Immature natural killer cell (primary cell): ENCODE data around the gene KIF14. TPM values are rescaled to one million over a fixed set of nuclear protein-coding genes. Genes with fewer than 3 reads are reported as not detected.

ENCODE experiments used
- DNase-seq, 3 donors: peaks; one replicate each; pipeline ENCODE4 v3.0.0; 2022; ENCODE audit warnings: mixed read lengths in 1 of 3
- H3K27ac Mint-ChIP-seq, 6 donors: one replicate each; pipeline ENCODE4 v1.8.0; 2020; ENCODE audit warnings: mixed read lengths in 6 of 6, mild to moderate bottlenecking in 5 of 6, inconsistent platforms in 4 of 6, moderate library complexity in 3 of 6
- H3K27me3 Mint-ChIP-seq, 3 donors: one replicate each; pipeline ENCODE4 v1.8.0; 2020 to 2021; ENCODE audit warnings: low read depth in 3 of 3, mild to moderate bottlenecking in 3 of 3, mixed read lengths in 3 of 3, moderate library complexity in 3 of 3, inconsistent platforms in 1 of 3
- H3K36me3 Mint-ChIP-seq, 3 donors: one replicate each; pipeline ENCODE4 v1.8.0; 2020; ENCODE audit warnings: mixed read lengths in 3 of 3, inconsistent platforms in 2 of 3, mild to moderate bottlenecking in 2 of 3
- H3K4me1 Mint-ChIP-seq, 2 donors: one replicate each; pipeline ENCODE4 v1.8.0; 2020; ENCODE audit warnings: inconsistent platforms in 2 of 2, mild to moderate bottlenecking in 2 of 2, mixed read lengths in 2 of 2, moderate library complexity in 1 of 2
- H3K4me3 Mint-ChIP-seq, 5 donors: one replicate each; pipeline ENCODE4 v1.8.0; 2020; ENCODE audit warnings: mild to moderate bottlenecking in 5 of 5, mixed read lengths in 5 of 5, inconsistent platforms in 3 of 5, moderate library complexity in 3 of 5
- H3K9me3 Mint-ChIP-seq, 6 donors: one replicate each; pipeline ENCODE4 v1.8.0; 2020; ENCODE audit warnings: mild to moderate bottlenecking in 6 of 6, mixed read lengths in 6 of 6, inconsistent platforms in 4 of 6, moderate library complexity in 3 of 6
- polyA plus RNA-seq, 3 donors: library from polyadenylated mRNA; unstranded; fragments of 300-500 nt; fragmentation: Illumina TruSeq; gene quantifications; one replicate each; pipeline ENCODE4 v1.2.3, GENCODE V29; 2021

The KIF14 gene
- polyA plus RNA-seq, 3 donors from 2014 or later = 0.02 to 0.16 TPM; not detected in 1

DNA sequence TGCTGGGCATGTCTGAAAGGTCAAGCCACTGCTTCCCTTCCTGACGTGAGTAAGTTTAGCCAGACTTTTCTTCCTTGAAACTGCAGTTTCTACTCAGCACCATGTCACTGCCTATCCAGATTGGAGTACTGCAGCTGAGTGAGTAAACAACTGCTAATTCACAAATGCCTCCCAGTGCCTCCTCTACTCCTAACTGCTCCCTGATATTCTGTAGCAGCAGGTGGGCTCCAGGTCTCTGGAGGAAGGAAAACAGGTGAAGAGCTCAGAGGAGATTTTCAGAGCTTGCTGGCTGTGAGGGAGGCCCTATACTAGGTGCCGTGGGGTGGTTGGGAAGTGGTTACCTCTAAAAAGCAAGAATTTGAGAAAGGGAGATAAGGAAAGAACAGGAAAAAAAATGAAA is 96.5 kb downstream of the KIF14 start:
- Mint-ChIP-seq H3K27ac (no peak overlapping the region), H3K9me3 (no peaks in the 10 kb centered on the region), H3K36me3 (no peaks in the 10 kb centered on the region), H3K4me1 (no peaks in the 10 kb centered on the region), H3K27me3 (peaks cover 2 to 7% (median 4%) of the 10 kb centered on the region in 3 donors), H3K4me3 (no peak overlapping the region)
- no peak for DNase-seq

GRCh38 chr1:200520735-200521134 is 99.8 kb downstream of the KIF14 start:
- H3K4me1 Mint-ChIP-seq = no peaks in the 10 kb centered on the region
- H3K9me3 Mint-ChIP-seq = no peaks in the 10 kb centered on the region
- H3K27ac Mint-ChIP-seq = no peak overlapping the region
- H3K27me3 Mint-ChIP-seq = peaks cover 0 to 7% (median 6%) of the 10 kb centered on the region in 3 donors
- no peaks in the 10 kb centered on the region for H3K36me3 Mint-ChIP-seq
- H3K4me3 Mint-ChIP-seq = no peak overlapping the region
- DNase-seq = no peak

DNA sequence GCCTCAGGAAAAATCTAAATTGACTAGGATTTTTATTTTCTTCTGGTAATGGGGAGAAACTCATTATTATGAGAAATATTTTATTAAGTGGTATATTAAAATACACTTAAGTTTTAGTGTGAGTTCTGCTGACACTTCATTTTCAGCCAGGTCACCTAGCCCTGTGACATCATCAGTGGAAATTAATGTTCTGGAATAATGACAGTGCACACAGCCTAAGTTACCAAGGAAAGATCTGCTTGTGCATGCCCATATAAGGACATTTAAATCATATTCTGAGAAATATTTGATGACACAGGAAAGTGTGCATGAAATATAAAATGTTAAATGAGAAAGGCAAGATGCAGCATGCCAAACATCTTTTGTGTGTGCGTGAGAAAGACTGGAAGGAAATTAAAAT is 102.0 kb downstream of the KIF14 start:
- Mint-ChIP-seq H3K4me3 (no peak overlapping the region), H3K27ac (no peak overlapping the region), H3K27me3 (peaks cover 5 to 12% (median 6%) of the 10 kb centered on the region in 3 donors), H3K36me3 (no peaks in the 10 kb centered on the region), H3K9me3 (no peaks in the 10 kb centered on the region), H3K4me1 (no peaks in the 10 kb centered on the region)
- no peak for DNase-seq

GRCh38 chr1:200512191-200512590 is 108.4 kb downstream of the KIF14 start:
- Mint-ChIP-seq H3K27ac (no peak overlapping the region), H3K27me3 (peaks cover 0 to 16% (median 5%) of the 10 kb centered on the region in 3 donors), H3K36me3 (no peaks in the 10 kb centered on the region)

GRCh38 chr1:200510228-200510623 is 110.3 kb downstream of the KIF14 start:
- no peaks in the 10 kb centered on the region for H3K9me3 Mint-ChIP-seq

More at GRCh38 chr1:200512191-200512590, 108.4 kb downstream of the KIF14 start:
- Mint-ChIP-seq H3K4me1 (no peaks in the 10 kb centered on the region), H3K4me3 (no peak overlapping the region), H3K9me3 (no peaks in the 10 kb centered on the region)
- DNase-seq = no peak

DNA sequence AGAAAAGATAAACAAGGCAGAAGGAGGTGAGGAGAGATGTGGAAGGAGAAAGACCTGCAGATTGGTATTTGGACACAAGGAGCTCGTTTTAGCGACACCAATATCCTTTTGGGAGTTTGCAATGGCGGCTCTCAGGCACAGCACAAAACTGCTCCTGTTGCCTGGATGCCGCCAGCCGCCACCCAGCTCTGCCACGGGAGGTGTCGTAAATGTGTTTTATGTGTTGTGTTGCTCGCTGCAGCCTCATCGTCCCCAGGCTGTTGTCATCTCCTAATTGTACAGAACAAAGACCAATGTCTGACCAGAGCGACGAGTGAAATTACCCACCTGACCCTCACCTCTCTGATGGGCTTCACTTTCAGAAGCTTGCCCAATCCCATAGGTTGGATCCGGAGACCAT is 114.1 kb downstream of the KIF14 start:
- H3K27ac Mint-ChIP-seq = no peak overlapping the region
- DNase-seq = no peak
- peaks cover 2 to 4% (median 4%) of the 10 kb centered on the region in 3 donors for H3K27me3 Mint-ChIP-seq
- H3K4me3 Mint-ChIP-seq = no peak overlapping the region
- H3K9me3 Mint-ChIP-seq = no peaks in the 10 kb centered on the region
- H3K36me3 Mint-ChIP-seq = no peaks in the 10 kb centered on the region
- H3K4me1 Mint-ChIP-seq = no peaks in the 10 kb centered on the region

More at GRCh38 chr1:200510228-200510623, 110.3 kb downstream of the KIF14 start:
- Mint-ChIP-seq H3K27me3 (peaks cover under 1 to 17% (median 2%) of the 10 kb centered on the region in 3 donors), H3K27ac (no peak overlapping the region), H3K4me1 (no peaks in the 10 kb centered on the region), H3K4me3 (no peak overlapping the region), H3K36me3 (no peaks in the 10 kb centered on the region)
- DNase-seq = peak; percentile 52 to 65 (median 57)

GRCh38 chr1:200505257-200505656 is 115.3 kb downstream of the KIF14 start:
- Mint-ChIP-seq H3K27me3 (peaks cover 2 to 4% (median 4%) of the 10 kb centered on the region in 3 donors), H3K4me1 (no peaks in the 10 kb centered on the region), H3K9me3 (no peaks in the 10 kb centered on the region), H3K4me3 (no peak overlapping the region), H3K27ac (no peak overlapping the region), H3K36me3 (no peaks in the 10 kb centered on the region)
- DNase-seq = no peak

Other genes starting within 250 kb of the KIF14 start
- gene ZNF281, start 210.7 kb downstream of the KIF14 start, polyA plus RNA-seq = 10 to 100 TPM; 15.3 to 33.3 (median 27.3) TPM
- 10 to 100 TPM; 18.3 to 29.1 (median 21.0) TPM for gene DDX59, start 49.2 kb upstream of the KIF14 start, polyA plus RNA-seq
- under 1 TPM in 1 of 3 donors, not detected in 2; 0.21 TPM for gene CAMSAP2, start 118.1 kb upstream of the KIF14 start, polyA plus RNA-seq